K562 (cell line): Measurements from ENCODE around the gene PEX3. TPM values are rescaled to one million over a fixed set of nuclear protein-coding genes. Genes with fewer than 3 reads are reported as not detected.

Experiments
- BACH1 ChIP-seq: fragments of 200-800 bp; sonication (Bioruptor generic); IDR thresholded peaks from 2 replicates; pipeline ENCODE4 v1.6.1; 2016; ENCODE audit warnings: missing genetic modification characterization, missing compliant biosample characterization
- CHCHD3 ChIP-seq: fragments of 250-450 bp; sonication (Bioruptor Pico); IDR thresholded peaks from 2 replicates; pipeline ENCODE4 v2.1.2; 2022; ENCODE audit warnings: mild to moderate bottlenecking
- CUX1 ChIP-seq: fragments of 200-800 bp; sonication (Bioruptor generic); IDR thresholded peaks from 2 replicates; pipeline ENCODE4 v1.6.1; 2016; ENCODE audit warnings: missing genetic modification characterization, missing compliant biosample characterization
- CXXC5 ChIP-seq: fragments of 250-450 bp; sonication (Bioruptor Pico); IDR thresholded peaks from 2 replicates; pipeline ENCODE4 v1.8.0; 2022; ENCODE audit warnings: inconsistent platforms, mild to moderate bottlenecking, moderate library complexity
- E2F3 ChIP-seq: fragments of 250-450 bp; sonication (Bioruptor Pico); IDR thresholded peaks from 2 replicates; pipeline ENCODE4 v1.4.0; 2020; ENCODE audit warnings: mild to moderate bottlenecking
- ETV1 ChIP-seq: fragments of 450-650 bp; conservative IDR thresholded peaks from 2 replicates; pipeline ENCODE4 v1.6.1; 2016; ENCODE audit warnings: missing genetic modification characterization, control low read depth, low read depth, missing compliant biosample characterization
- GATA2 ChIP-seq: sonication (generic); formaldehyde crosslinking; IDR thresholded peaks from 2 replicates; pipeline ENCODE4 v1.4.0; 2020; ENCODE audit warnings: mild to moderate bottlenecking, missing genetic modification reagents
- MXI1 ChIP-seq: IDR thresholded peaks from 2 replicates; pipeline ENCODE4 v1.6.1; 2011; ENCODE audit warnings: low read depth, mild to moderate bottlenecking, improper control_type of control experiment, low read length
- PTBP1 ChIP-seq: fragments of 200-400 bp; formaldehyde crosslinking; IDR thresholded peaks from 2 replicates; pipeline ENCODE4 v1.6.1; 2017; ENCODE audit warnings: low read depth, low read length
- RFX5 ChIP-seq: IDR thresholded peaks from 2 replicates; pipeline ENCODE4 v1.6.1; 2011; ENCODE audit warnings: low read depth, mild to moderate bottlenecking, improper control_type of control experiment, low read length
- TEAD2 ChIP-seq: fragments of 450-650 bp; IDR thresholded peaks from 2 replicates; pipeline ENCODE4 v1.6.1; 2016; ENCODE audit warnings: missing genetic modification characterization, control low read depth, missing compliant biosample characterization
- TGIF2 ChIP-seq: sonication (generic); formaldehyde crosslinking; IDR thresholded peaks from 2 replicates; pipeline ENCODE4 v1.8.1; 2022; ENCODE audit warnings: mild to moderate bottlenecking, missing genetic modification reagents, moderate library complexity
- XRCC3 ChIP-seq: fragments of 450-650 bp; IDR thresholded peaks from 2 replicates; pipeline ENCODE4 v1.6.1; 2017; ENCODE audit warnings: mild to moderate bottlenecking, moderate library complexity
- XRCC5 ChIP-seq: fragments of 200-400 bp; formaldehyde crosslinking; IDR thresholded peaks from 2 replicates; pipeline ENCODE4 v1.6.1; 2017; ENCODE audit warnings: low read depth, mild to moderate bottlenecking, low read length
- ZKSCAN8 ChIP-seq: fragments of 200-800 bp; sonication (Bioruptor generic); IDR thresholded peaks from 2 replicates; pipeline ENCODE4 v1.6.1; 2016; ENCODE audit warnings: missing genetic modification characterization, missing compliant biosample characterization
- ZNF175 ChIP-seq: fragments of 200-800 bp; sonication (Bioruptor generic); IDR thresholded peaks from 2 replicates; pipeline ENCODE4 v1.6.1; 2016; ENCODE audit warnings: low read depth, mild to moderate bottlenecking, missing genetic modification characterization, missing compliant biosample characterization
- polyA plus RNA-seq, 8 experiments: library from polyadenylated mRNA; depleted of rRNA in 4 of 8; stranded (reverse) in 5 of 8; unstranded in 3 of 8; fragments of >200 nt; fragmentation: Nextera tagmentation in 2 of 8; fragmentation: Illumina TruSeq in 1 of 8; extraction: Ambion mirVana in 2 of 8; extraction: Trizol in 1 of 8; gene quantifications; 2 replicates each; pipeline versions ENCODE4 v1.2.1 to v1.2.3, GENCODE V29; 2011 to 2014; ENCODE audit warnings: inconsistent platforms in 1 of 8, missing spikeins in 1 of 8
- total RNA-seq, 7 experiments: library from RNA; depleted of rRNA in 6 of 7; stranded (reverse); fragments of >200 nt in 6 of 7; fragmentation: Illumina TruSeq in 2 of 7; extraction: Trizol in 2 of 7; gene quantifications; 2 replicates each; pipeline versions ENCODE4 v1.2.1 to v1.2.3, GENCODE V29; 2011 to 2021; ENCODE audit warnings: low replicate concordance in 1 of 7
- TF ChIP-seq, protein P1 (sequence below): fragments of 250-450 bp; sonication (Bioruptor Pico); IDR thresholded peaks from 2 replicates; pipeline ENCODE4 v1.5.0; 2021
- TF ChIP-seq, protein P2 (sequence below): fragments of 450-650 bp; IDR thresholded peaks from 2 replicates; pipeline ENCODE4 v1.6.1; 2014; ENCODE audit warnings: low read depth, mild to moderate bottlenecking, moderate library complexity, borderline replicate concordance

The PEX3 gene
- total and polyA plus RNA-seq, 9 of the 15 experiments (the other 6 are each of a cell fraction or from before 2014, with no cell fraction given), result 17.3 to 69.6 (median 32.7) TPM

DNA sequence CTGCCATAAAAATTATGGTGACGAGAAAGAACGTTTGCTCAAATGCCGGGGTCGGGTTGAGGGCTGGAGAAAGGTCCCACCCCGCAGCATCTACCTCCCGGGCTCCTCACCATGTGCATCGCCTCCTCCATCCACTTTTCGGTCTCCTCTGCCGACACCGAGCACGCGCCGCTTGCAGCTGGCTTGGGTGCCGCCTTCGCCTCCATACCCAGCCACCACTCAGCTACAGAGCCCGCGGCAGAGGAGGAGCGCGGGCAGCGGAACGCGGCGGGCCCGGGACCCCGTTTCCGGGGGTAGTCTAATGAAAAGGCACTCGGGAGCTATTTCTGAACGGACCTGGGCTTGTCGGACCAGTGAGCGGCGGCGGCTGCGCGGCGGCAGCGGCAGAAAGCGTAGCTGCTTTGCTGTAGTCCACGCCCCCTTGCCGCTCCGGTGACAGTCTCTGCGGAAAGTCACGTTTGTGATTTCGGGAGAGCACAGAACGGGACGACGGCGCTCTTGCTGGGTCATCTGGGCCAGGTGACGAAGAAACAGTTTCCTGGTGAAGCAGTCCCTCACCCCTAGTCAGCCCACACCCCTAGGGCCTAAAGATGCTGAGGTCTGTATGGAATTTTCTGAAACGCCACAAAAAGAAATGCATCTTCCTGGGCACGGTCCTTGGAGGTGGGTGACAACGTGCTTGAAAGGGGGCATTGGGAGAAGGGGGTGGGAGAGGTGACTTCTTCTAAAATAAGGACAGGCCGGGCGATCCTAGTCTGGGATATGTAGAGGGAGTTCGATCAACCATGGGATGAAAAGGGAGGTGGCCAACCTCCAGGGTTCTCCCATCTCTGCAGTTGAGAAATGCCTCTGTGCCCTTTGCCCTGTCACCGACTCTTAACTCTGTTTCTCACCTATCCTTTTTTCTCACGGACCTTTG, at the start of gene PEX3, which contains the start of gene ADAT2 (continued):
- TF ChIP-seq, protein P1, sequence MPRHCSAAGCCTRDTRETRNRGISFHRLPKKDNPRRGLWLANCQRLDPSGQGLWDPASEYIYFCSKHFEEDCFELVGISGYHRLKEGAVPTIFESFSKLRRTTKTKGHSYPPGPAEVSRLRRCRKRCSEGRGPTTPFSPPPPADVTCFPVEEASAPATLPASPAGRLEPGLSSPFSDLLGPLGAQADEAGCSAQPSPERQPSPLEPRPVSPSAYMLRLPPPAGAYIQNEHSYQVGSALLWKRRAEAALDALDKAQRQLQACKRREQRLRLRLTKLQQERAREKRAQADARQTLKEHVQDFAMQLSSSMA (CRISPR knock-in tag), result no peak
- TF ChIP-seq ZNF175 (CRISPR knock-in tag) (peak; percentile 29; the same call in 1 of the 2 replicates), CXXC5 (CRISPR knock-in tag) (peak; percentile 98), XRCC3 (no peak), TEAD2 (tag) (no peak), ETV1 (peak; percentile 61; the same call in 1 of the 2 replicates), CHCHD3 (CRISPR knock-in tag) (no peak), E2F3 (peak; percentile 67; the same call in 1 of the 2 replicates), BACH1 (tag) (no peak), MXI1 (no peak), XRCC5 (peak; percentile 100), PTBP1 (0 out of 2 replicates have a peak, but pooled peaks have one; percentile 44), TGIF2 (CRISPR knock-in tag) (peak; percentile 73; the same call in 1 of the 2 replicates), GATA2 (CRISPR knock-in tag) (no peak), CUX1 (no peak; the same call in 1 of the 2 replicates), ZKSCAN8 (no peak), RFX5 (no peak)
- TF ChIP-seq, protein P2, sequence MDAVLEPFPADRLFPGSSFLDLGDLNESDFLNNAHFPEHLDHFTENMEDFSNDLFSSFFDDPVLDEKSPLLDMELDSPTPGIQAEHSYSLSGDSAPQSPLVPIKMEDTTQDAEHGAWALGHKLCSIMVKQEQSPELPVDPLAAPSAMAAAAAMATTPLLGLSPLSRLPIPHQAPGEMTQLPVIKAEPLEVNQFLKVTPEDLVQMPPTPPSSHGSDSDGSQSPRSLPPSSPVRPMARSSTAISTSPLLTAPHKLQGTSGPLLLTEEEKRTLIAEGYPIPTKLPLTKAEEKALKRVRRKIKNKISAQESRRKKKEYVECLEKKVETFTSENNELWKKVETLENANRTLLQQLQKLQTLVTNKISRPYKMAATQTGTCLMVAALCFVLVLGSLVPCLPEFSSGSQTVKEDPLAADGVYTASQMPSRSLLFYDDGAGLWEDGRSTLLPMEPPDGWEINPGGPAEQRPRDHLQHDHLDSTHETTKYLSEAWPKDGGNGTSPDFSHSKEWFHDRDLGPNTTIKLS, result 0 out of 2 replicates have a peak, but pooled peaks have one; percentile 43
